Panc1 (cell line): ENCODE data around the gene HTR4. TPM values are rescaled to one million over a fixed set of nuclear protein-coding genes. Genes with fewer than 3 reads are reported as not detected.
A peak's percentile ranks its signal among the peaks of the same experiment; 100 is the strongest.

ENCODE experiments used
- ATAC-seq: fragments of 200-7000 bp; cut with Tn5 transposase; 2 replicates; pipeline ENCODE4 v1.9.1; 2020; ENCODE audit warnings: mild to moderate bottlenecking, moderate library complexity
- BruUV-seq: library from RNA; stranded (reverse); fragments of 400-500 nt; replicated peaks from 2 replicates; lab custom pipeline; 2021; lab: Mats Ljungman, UMichigan
- CTCF ChIA-PET: fragments of 300-600 bp; sonication (Branson Sonifier 250); formaldehyde crosslinking; loops from one replicate; lab custom pipeline; 2022; ENCODE audit warnings: antibody characterized with exemption; lab: Charles Lee
- POLR2A ChIA-PET: fragments of 300-600 bp; sonication (Branson Sonifier 250); formaldehyde crosslinking; loops from one replicate; lab custom pipeline; 2022; ENCODE audit warnings: antibody characterized with exemption; lab: Charles Lee
- DNase-seq: peaks from one replicate; pipeline ENCODE4 v3.0.0-alpha.2; 2010; ENCODE audit warnings: low read depth, low spot score
- H3K27ac ChIP-seq: 2 replicates; pipeline ENCODE4 v1.5.1; 2011; ENCODE audit warnings: mild to moderate bottlenecking, low read length, inconsistent platforms
- H3K27me3 ChIP-seq: fragments of 200-500 bp; sonication (Bioruptor generic); 2 replicates; pipeline ENCODE4 v1.6.0; 2014; ENCODE audit warnings: low read length, inconsistent platforms; ENCODE audit not compliant: control insufficient read depth, insufficient read depth
- H3K36me3 ChIP-seq: fragments of 200-500 bp; sonication (Bioruptor generic); 2 replicates; pipeline ENCODE4 v1.5.1; 2014; ENCODE audit warnings: inconsistent platforms, mild to moderate bottlenecking, low read length, moderate library complexity; ENCODE audit not compliant: control insufficient read depth, insufficient read depth
- H3K4me1 ChIP-seq: 2 replicates; pipeline ENCODE4 v1.5.1; 2011; ENCODE audit warnings: inconsistent platforms, mild to moderate bottlenecking, low read length, moderate library complexity; ENCODE audit not compliant: control insufficient read depth, insufficient read depth
- H3K4me3 ChIP-seq, 2 experiments: 2 replicates each; pipeline ENCODE4 v1.5.1; 2011 to 2012; ENCODE audit warnings: low read depth in 2 of 2, low read length in 2 of 2, mild to moderate bottlenecking in 2 of 2, inconsistent platforms in 1 of 2, moderate library complexity in 1 of 2
- H3K9me3 ChIP-seq: fragments of 200-500 bp; sonication (Bioruptor generic); 2 replicates; pipeline ENCODE4 v1.5.1; 2014; ENCODE audit warnings: low read depth, mild to moderate bottlenecking, inconsistent platforms, low read length, moderate library complexity; ENCODE audit not compliant: control insufficient read depth, insufficient read depth
- CTCF ChIP-seq: fragments of 450-650 bp; IDR thresholded peaks from 2 replicates; pipeline ENCODE4 v1.5.1; 2017; ENCODE audit warnings: mild to moderate bottlenecking
- POLR2AphosphoS5 ChIP-seq: IDR thresholded peaks from 2 replicates; pipeline ENCODE4 v1.6.1; 2012; ENCODE audit warnings: mild to moderate bottlenecking, low read depth, low read length, moderate library complexity
- REST ChIP-seq, 2 experiments: IDR thresholded peaks; 2 replicates each; pipeline ENCODE4 v1.6.1; 2011 to 2012; ENCODE audit warnings: low read depth in 2 of 2, control low read depth in 1 of 2, low read length in 1 of 2, mild to moderate bottlenecking in 1 of 2, moderate library complexity in 1 of 2; ENCODE audit not compliant: insufficient read depth in 1 of 2
- SIN3A ChIP-seq: IDR thresholded peaks from 2 replicates; pipeline ENCODE4 v1.6.1; 2012; ENCODE audit warnings: low read depth, mild to moderate bottlenecking, low read length, moderate library complexity, borderline replicate concordance; ENCODE audit not compliant: insufficient read depth
- TCF7L2 ChIP-seq: IDR thresholded peaks from 2 replicates; pipeline ENCODE4 v1.6.1; 2011; ENCODE audit warnings: mild to moderate bottlenecking, low read depth, low read length, inconsistent platforms
- in situ Hi-C: cut with HindIII; loops from 2 replicates; pipeline ENCODE4 v1.10.0; 2016; ENCODE audit warnings: low sequenced_read_pairs, low pct_unique_long_range_greater_than_20kb
- intact Hi-C: fragments of 100-400 bp; cut with micrococcal nuclease; formaldehyde crosslinking; loops from one replicate; pipeline ENCODE4 v1.10.0; 2022; ENCODE audit not compliant: unreplicated experiment
- total RNA-seq: library from RNA; stranded (reverse); gene quantifications from one replicate; pipeline ENCODE4 v1.2.1, GENCODE V29; 2021; ENCODE audit not compliant: unreplicated experiment

Gene HTR4
- total RNA-seq, 1 experiment from 2014 or later: not detected

GRCh38 chr5:148445578-148445977 is 208.7 kb downstream of the HTR4 start:
- in situ Hi-C loops: no loop called here
- CTCF ChIA-PET: interaction anchor here (4.3 kb wide), 1 partner anchor 285 kb away, joined by 24 read pairs; no protein-coding TSS in a partner anchor
- ATAC-seq (no peak), DNase-seq (no peak)
- intact Hi-C loops: no loop called here
- H3K9me3 ChIP-seq: no peaks in the 10 kb centered on the region
- no TSS peak for BruUV-seq
- H3K27ac ChIP-seq: no peak overlapping the region
- TF ChIP-seq REST (IDR thresholded peaks at IDR 0.05; ENCODE audit: insufficient read depth in 1 of 2, low read depth in 2 of 2, low read length in 1 of 2) (no peak), CTCF (no peak), TCF7L2 (no peak), POLR2AphosphoS5 (no peak), SIN3A (no peak)
- H3K4me1 ChIP-seq: no peaks in the 10 kb centered on the region
- POLR2A ChIA-PET: no interaction called here
- H3K27me3 ChIP-seq: 0 out of 2 replicates have a peak, but pooled peaks cover 2% of the 10 kb centered on the region
- H3K36me3 ChIP-seq: peaks cover 10% of the 10 kb centered on the region
- H3K4me3 ChIP-seq: no peak overlapping the region

- Histone ChIP-seq H3K9me3 (no peaks in the 10 kb centered on the region), H3K27me3 (no peaks in the 10 kb centered on the region), H3K27ac (no peak overlapping the region), H3K4me1 (no peaks in the 10 kb centered on the region), H3K4me3 (no peak overlapping the region), H3K36me3 (peaks cover 19% of the 10 kb centered on the region)
- DNase-seq (peak; percentile 57), ATAC-seq (peak; percentile 89)
- in situ Hi-C loops: no loop called here
- CTCF ChIA-PET: interaction anchor here (0.5 to 4.3 kb wide), 3 partner anchors 20 to 287 kb away, joined by 3 to 24 read pairs (median 6); no protein-coding TSS in a partner anchor
- intact Hi-C loops: loop anchor here (1.0 to 5.0 kb wide), 2 partner anchors 267 to 287 kb away; no protein-coding TSS in a partner anchor
- POLR2A ChIA-PET: no interaction called here
- no TSS peak for BruUV-seq
- no peak for TF ChIP-seq REST (IDR thresholded peaks at IDR 0.05; ENCODE audit: insufficient read depth in 1 of 2, low read depth in 2 of 2, low read length in 1 of 2)
- TF ChIP-seq TCF7L2: no peak
- peak; percentile 74; the same call in 1 of the 2 replicates for TF ChIP-seq CTCF
- TF ChIP-seq SIN3A: no peak
Measured at GRCh38 chr5:148443998-148444397, 210.3 kb downstream of the HTR4 start.
